ENCODE results near the gene SMG6.

DNA sequence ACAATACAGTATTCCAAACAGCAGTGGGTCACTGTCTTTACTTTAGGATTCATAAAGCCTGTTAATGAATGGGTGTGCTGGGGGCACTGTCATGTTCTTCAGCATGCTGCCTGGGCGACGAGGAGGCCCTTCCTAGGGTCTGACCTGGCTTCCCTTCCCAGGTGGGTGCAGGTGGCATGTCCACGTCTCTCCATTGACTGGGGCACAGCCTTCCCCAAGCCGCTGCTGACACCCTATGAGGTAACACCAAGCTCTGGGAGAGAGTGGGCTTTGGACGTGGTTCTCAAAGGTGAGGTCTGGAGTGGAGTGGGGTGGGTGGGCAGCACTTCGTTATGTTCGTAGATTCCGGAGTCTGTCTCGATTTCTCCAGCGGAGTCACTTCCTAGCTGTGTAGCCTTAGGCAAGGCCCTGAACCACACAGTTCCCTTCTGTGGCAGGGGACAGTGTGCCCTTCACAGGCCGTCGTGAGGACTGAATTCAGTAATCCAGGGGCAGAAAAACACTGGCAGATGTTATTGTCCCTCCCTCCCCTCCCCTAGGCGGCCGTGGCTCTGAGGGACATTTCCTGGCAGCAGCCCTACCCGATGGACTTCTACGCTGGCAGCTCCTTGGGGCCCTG is 262.5 kb downstream of the SMG6 start:
- TF ChIP-seq, protein P1, sequence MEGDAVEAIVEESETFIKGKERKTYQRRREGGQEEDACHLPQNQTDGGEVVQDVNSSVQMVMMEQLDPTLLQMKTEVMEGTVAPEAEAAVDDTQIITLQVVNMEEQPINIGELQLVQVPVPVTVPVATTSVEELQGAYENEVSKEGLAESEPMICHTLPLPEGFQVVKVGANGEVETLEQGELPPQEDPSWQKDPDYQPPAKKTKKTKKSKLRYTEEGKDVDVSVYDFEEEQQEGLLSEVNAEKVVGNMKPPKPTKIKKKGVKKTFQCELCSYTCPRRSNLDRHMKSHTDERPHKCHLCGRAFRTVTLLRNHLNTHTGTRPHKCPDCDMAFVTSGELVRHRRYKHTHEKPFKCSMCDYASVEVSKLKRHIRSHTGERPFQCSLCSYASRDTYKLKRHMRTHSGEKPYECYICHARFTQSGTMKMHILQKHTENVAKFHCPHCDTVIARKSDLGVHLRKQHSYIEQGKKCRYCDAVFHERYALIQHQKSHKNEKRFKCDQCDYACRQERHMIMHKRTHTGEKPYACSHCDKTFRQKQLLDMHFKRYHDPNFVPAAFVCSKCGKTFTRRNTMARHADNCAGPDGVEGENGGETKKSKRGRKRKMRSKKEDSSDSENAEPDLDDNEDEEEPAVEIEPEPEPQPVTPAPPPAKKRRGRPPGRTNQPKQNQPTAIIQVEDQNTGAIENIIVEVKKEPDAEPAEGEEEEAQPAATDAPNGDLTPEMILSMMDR (IDR thresholded peaks at IDR 0.05; ENCODE audit: extremely low read depth in 1 of 2, insufficient read depth in 1 of 2, low read depth in 1 of 2, low read length in 2 of 2): no peak
- no peak for TF ChIP-seq EZH2 (IDR thresholded peaks at IDR 0.05; ENCODE audit: borderline replicate concordance, low read depth, low read length, severe bottlenecking)
